ENCODE results near the gene LRRC4C. TPM values are rescaled to one million over a fixed set of nuclear protein-coding genes. Genes with fewer than 3 reads are reported as not detected.

Gene LRRC4C
- total RNA-seq, 1 donor from 2014 or later = 0.62 TPM

DNA sequence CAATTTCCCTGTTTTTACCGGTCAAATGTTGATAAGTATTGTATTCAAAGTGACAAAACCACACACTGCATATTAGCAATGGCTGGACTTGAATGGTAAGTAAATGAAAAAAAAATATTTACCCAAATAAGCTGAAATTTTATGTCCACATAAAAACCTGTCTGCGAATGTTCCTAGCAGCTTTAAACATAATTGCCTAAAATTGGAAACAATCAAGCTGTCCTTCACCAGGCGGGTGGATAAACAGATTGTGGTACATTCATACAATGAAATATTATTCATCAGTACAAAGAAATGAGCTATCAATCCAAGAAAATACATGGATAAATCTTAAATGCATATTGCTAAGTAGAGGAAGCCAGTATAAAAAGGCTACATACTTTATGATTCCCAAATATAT lies 1067.8 kb downstream of the LRRC4C start:
- intact Hi-C loops (cut with DNase I) = no loop called here
- ATAC-seq (ENCODE audit: poor library complexity) = no peak

DNA sequence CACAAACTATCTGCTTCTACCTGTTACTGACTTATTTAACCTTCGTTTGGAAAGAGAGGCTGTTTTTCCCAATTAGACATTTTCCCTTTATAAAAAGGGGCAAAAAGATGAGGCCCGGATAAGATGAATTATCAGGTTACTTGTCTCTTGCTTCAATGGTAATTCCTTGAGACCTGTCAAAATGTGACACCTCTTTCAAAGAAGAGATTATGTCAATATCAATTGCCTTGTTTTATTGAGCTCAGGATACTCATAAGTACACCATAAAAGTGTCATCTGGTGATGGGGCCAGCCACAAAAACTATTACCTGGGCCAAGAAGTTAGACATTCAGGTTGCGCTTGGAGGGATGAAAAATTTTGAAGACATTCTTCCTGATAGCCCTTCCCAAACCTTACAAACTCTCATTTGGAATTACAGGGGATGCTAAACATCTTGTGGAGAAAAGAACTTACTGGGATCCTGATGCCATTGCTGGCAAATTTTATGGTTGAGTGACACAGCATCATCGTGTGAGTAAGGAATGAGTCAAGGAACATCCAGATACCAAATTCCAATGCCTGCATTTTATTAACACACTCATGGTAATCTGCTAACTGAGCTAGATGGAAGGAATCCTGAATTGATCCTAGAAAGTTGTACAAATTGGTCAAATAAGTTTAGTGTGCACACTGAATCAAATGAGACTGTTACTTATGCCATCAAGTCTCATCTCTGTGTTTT lies 1071.2 kb downstream of the LRRC4C start:
- intact Hi-C loops (cut with DNase I) = no loop called here
- no peak for ATAC-seq (ENCODE audit: poor library complexity)
- DNase-seq = no peak

More for the DNA sequence above, 1067.8 kb downstream of the LRRC4C start:
- DNase-seq = no peak

DNA sequence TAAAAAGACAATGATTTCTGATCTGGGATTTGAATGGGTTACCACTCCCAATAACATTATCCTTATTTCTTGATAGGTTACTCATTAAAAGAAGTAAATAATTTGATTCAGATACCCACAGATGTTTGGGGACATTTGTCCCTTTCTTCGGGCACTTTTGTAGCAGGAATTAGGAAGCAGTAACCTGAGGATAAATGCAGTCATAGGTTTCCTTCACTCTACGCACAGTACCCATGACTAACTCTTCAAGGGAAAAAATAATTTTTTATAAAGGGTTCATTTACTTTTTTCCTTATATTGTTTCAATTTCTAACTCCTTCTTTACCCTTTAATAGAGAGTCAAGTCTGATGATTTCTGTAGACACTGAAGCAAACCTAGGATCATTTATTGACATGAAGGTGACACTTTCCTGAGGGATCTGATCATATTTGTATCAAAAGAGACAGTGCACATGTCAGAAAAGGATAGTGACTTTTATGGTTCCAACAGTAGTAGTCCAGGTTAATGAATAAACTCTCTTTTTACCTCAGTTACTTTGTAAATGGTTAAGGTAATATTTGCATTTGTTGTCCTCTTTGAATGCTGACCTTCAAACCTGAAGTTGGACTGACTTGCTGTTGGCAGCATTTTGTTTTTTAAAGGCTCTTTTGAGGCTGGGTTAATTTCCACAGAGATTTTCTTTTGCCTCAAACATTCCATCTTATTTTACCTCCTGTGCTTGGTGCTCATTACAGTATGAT lies 1072.0 kb downstream of the LRRC4C start:
- intact Hi-C loops (cut with DNase I) = no loop called here
- ATAC-seq (ENCODE audit: poor library complexity) = no peak
- no peak for DNase-seq

DNA sequence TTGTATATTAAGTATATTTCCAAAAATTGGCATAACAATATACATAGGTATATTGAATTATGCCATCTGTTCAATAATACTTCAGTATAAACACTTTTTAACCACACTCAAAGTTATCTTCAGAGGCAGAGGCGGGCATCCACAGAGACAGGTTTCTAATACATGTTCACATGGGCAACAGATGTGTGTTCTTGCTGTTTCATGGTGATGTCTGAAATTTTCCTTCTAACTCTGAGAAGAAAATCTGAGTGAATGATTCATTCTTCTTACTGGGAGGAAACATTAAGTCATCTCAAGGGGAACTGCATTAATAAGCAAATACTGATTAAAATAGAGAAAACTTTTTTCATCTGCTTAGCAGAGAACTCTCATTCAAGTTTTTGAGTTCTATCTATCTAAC lies 1074.5 kb downstream of the LRRC4C start:
- no peak for ATAC-seq (ENCODE audit: poor library complexity)
- intact Hi-C loops (cut with DNase I) = no loop called here

DNA sequence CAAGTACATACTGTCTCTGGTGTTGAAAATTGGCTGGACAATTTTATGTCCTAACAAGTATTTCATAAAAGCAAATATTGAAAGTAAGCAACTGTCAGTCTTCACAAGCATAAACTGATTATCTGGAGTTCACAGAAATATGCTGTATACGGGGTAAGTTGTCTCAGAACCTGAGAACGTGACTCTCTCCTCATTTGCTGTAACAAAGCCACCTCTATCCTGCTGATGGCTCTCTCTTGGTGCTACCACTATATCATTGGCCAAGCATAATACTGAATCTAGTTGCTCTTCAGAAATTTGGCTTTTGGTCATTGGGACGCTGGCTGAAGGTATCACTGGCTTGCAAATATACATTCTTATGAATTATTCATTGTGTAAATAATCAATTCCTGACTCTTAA lies 1078.0 kb downstream of the LRRC4C start:
- DNase-seq = no peak
- intact Hi-C loops (cut with DNase I) = no loop called here
- no peak for ATAC-seq (ENCODE audit: poor library complexity)

More for the DNA sequence above, 1074.5 kb downstream of the LRRC4C start:
- no peak for DNase-seq

DNA sequence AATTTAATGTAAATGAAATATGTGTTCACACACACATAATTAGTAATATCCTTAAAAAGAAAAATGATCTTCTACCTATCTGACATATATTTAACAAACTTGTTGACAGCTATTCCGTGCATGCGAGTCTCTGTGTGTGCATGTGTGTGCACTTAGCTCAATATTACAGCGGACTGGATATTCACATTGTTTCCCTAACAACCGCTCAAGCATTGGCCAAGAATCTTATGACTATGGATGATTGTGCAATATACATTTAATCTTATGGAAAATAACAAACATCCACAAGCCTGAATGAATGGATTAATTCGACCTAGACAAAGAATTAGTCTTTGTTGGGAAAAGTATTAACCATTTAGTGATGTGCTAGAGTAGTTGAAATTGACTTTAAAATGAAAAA lies 1078.6 kb downstream of the LRRC4C start:
- ATAC-seq (ENCODE audit: poor library complexity) (no peak), DNase-seq (no peak)
- intact Hi-C loops (cut with DNase I) = no loop called here

DNA sequence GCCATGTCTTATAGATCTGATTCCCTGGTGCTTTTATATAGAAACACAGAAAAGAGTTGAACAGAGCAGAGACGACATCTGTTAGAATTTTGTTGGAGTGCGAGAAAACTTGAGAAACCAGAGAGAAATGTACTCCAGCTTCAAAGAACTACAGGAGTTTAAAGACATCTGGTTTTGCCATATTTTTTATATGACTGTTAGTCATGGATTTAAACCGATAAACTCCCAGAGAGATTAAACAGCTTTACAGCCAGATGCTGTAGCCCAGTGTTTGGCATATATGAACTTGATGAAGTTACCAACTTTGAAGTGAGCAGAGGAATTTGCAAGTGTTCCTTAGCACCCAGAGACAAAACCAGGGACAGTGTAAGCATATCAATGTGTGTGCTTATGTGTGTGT lies 1083.1 kb downstream of the LRRC4C start:
- intact Hi-C loops (cut with DNase I) = no loop called here
- DNase-seq (no peak), ATAC-seq (ENCODE audit: poor library complexity) (no peak)

DNA sequence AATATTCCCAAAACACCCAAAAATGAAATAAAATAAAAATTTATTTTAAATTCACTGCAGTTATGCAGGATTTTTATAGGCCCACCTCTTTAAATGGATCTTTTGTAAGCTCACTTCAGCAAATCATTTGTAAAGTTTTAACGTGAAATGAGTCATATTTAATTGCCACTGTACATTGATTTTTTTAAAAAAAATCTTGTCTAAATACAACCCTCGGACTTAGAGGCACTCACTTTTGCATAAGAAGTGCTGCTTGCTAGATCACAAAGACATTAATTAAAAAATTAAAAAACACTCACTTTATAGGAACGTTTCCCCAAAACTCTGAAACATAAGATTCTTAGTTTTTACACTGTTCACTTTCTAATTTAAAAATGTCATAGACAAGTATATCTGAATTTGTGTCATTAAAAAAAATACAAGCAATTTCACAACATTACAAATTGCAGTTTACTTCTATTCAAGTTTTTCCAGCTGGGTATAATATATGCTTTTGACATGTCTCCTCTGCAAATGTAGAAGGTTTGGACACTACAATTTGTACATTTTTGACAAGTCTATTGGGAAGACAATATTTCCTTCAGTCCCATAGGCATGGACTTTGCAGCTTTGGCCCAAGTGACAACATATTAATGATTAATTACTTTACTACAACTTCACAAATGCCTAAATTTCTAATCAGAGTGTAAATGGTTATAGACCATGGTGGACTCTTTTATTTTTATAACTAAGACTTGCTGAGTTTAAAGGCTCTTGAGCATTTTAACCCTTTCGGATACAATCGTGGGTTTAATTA lies 1088.4 kb downstream of the LRRC4C start:
- ATAC-seq (ENCODE audit: poor library complexity) (no peak), DNase-seq (no peak)
- intact Hi-C loops (cut with DNase I) = no loop called here

DNA sequence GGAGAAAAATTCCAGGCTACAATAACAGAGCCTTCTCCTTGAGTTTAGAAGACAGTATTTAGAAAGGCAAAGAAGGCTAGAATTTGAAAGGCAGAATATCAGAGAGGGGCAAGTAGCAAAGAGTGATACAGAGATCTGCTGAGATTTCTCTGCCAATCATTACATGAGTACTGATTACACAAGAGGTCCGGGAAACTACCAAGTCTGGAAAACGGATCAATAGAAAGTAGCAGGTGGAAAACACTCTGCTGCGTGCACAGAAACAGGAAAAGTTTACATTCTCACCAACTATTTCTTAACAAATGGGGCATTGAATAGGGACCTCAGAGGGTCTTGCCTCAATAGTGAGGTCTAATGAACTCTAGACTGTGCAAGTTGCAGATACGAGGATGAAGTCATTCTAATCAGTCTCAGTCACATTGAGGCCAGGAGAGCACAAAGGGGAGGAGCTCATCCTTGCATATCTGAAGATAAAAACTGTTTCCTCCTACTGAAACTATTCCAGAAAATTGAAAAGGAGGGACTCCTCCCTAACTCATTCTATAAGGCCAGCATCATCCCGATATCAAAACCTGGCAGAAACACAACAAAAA lies 1099.2 kb downstream of the LRRC4C start:
- no peak for DNase-seq
- intact Hi-C loops (cut with DNase I) = no loop called here
- ATAC-seq (ENCODE audit: poor library complexity) = no peak

DNA sequence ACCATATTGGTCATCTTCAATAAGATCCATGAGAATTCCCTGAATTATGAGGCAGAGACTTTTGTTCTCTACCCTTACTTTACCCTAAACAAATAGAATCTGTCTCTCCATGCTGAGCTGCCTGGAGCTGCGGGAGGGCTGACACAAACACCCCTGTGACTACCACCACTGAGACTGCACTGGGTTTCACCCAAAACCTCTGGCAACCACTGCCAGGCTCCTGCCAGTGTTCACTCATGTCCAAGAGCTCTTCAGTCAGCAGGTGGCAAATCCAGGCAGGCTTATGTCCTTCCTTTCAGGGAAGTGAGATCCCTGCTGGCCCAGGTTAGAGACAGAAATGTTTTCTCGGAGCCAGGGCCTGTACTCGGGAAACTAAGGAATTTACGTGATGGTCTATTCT lies 1105.3 kb downstream of the LRRC4C start:
- ATAC-seq (ENCODE audit: poor library complexity) = no peak
- intact Hi-C loops (cut with DNase I) = no loop called here
- no peak for DNase-seq

DNA sequence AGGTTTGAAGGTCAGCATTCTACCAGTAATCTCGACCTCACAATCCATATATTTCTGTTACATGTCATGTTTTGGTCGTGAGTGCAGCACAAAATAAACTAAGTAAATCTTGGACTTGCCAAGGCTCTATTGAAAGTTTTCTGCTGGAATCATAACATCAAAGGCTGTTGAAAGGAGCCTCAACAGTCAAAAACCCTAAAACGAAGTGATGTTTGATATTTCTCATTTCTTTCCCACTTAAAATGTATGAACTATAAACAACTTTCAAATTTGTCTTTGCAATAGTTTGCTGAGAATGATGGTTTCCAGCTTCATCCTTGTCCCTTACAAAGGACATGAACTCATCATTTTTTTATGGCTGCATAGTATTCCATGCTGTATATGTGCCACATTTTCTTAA lies 1118.5 kb downstream of the LRRC4C start:
- DNase-seq (no peak), ATAC-seq (ENCODE audit: poor library complexity) (no peak)
- intact Hi-C loops (cut with DNase I) = no loop called here

DNA sequence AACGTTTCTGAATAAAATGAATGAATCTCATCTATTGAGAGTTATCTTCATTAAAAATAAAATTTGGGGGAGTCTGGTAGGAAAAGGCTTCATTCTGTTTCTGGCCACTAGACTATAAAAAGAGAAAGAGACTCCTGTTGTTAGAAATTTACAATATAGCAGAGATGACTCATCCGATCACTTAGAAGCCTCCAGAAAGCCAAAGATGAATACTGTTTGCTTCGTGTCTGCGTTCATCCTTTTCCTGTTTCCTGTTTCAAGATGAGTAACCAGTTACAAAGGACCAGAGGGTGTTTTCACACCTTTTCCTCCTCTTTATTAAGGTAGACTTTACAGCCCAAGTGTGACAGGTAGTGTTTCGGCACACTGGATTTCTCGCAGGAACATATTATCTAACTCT lies 1120.7 kb downstream of the LRRC4C start:
- intact Hi-C loops (cut with DNase I) = no loop called here
- ATAC-seq (ENCODE audit: poor library complexity) = no peak
- no peak for DNase-seq

DNA sequence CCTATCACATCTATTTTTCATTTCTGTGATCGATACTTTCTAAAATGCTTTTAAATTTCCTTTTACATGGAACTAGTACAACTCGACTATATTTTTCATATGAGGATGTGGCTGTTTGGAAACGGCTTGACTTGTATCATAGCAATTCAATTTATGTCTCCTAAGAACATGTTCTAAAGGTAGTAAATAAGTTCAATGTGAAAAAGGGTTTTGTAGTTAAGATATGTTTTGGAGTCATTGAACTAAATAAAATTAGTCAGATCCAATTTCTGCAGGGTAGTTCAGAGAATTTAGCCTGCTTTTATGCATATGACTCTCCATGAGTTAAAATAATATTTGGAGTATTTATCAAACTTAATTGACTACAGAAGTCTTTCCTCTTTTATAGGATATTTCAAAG lies 1121.4 kb downstream of the LRRC4C start:
- ATAC-seq (ENCODE audit: poor library complexity) = no peak
- intact Hi-C loops (cut with DNase I) = no loop called here
- no peak for DNase-seq

DNA sequence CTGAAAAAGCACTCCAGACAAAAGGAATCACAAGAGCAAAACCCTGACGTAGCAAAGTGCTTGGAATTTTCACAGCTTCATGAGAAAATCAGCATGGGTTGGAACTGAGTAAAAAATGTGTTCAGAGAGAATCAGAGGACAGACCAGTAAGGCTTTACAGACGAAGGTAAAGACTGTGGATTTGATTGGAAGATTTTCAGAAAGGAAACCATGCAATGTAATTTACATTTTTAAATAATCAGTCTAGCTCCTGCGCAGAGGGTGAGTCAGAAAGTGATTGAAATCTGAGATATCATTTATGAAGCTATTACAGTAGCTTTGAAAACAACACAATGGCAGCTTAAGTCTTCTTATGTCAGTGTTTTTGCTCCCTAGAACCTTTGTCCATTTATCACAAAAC lies 1122.3 kb downstream of the LRRC4C start:
- DNase-seq (no peak), ATAC-seq (ENCODE audit: poor library complexity) (no peak)
- intact Hi-C loops (cut with DNase I) = no loop called here

DNA sequence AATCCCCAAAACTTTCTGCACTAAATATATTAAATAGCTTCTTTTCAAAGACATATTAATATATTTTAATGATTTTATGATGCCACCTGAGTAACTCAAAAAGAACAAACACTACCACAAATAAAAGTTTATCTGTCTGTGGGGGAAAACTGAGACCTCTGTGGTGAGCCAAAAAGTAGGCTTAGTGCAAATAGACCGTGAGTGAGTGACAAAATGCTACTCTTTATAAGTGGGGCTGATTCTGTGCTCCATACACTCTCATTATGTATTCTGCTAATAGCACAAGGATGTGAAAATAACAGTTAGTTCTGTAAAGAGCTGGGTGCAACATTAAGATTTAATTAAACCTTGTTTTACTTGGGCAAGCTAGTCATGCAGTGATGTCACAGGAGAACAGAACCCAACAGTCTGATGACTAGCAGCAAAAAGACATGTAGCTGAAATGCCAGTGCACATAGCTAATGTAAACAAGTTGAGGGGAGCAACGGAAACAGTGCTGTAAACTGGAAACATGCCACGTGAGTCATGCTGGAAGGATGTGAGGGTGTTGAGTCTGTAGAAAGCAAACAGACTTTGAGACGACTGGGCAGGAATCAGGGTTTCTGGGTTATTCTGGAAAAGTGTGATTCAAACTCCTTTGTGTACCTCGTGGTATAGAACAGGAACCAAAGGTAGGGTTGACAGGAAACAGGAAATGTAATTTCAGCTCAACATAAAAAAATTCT lies 1130.4 kb downstream of the LRRC4C start:
- intact Hi-C loops (cut with DNase I) = no loop called here
- no peak for ATAC-seq (ENCODE audit: poor library complexity)
- no peak for DNase-seq

DNA sequence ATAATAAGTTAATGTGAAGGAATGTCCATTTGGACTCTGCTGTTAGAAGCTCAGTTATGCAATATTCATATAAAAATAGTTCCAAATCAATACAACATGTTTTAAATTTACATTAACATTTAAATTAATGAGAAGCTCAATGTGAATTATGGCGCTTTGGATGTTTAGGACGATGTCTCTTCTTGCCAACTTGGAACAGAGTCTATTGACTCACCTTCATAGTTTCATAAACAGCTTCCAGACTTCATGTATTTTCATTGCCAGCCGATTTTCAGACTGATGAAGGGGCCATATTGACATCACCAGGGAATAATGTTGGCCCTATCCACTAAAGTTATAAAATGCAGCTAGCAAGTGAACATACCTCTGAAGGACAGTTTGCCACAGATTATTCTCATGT lies 1136.2 kb downstream of the LRRC4C start:
- intact Hi-C loops (cut with DNase I) = no loop called here
- no peak for ATAC-seq (ENCODE audit: poor library complexity)
- DNase-seq = no peak

DNA sequence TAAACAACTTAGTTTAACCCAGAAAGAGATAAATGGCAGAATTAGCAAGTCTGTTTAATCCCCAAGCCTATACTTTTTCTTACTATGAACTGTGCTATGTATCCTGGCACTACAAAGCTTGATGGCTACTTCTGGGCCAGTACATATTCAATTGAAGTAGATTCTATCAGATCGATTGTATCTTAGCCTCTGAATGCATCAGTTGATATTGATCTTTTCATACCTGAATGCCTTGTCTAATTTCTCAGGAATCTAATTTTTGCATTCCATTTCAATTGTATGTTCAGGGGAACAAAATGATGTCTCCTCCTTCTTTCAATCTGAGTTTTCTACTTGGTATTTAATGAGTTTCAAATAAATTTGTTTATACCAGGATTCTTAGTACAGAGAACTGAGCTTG lies 1137.9 kb downstream of the LRRC4C start:
- intact Hi-C loops (cut with DNase I) = no loop called here
- DNase-seq = no peak
- ATAC-seq (ENCODE audit: poor library complexity) = no peak

DNA sequence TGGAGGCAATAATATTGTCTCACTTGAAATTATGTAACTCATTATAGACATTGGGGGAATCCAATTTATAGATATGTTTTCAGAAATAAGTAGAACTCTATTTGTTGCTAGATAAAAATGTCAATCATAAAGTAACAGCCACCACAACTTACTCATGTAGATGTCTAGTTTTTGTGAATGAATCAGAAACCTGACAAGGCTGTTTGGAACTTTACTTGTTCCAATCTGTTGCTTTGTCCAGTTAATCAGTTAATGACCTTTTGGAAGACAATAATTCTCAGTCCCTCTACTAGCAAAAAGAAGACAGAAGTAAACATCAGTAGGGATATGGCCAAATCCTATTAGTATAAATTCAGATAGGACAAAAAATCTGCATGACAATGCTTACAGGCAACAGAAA lies 1143.3 kb downstream of the LRRC4C start:
- ATAC-seq (ENCODE audit: poor library complexity) = no peak
- intact Hi-C loops (cut with DNase I) = no loop called here
- no peak for DNase-seq

DNA sequence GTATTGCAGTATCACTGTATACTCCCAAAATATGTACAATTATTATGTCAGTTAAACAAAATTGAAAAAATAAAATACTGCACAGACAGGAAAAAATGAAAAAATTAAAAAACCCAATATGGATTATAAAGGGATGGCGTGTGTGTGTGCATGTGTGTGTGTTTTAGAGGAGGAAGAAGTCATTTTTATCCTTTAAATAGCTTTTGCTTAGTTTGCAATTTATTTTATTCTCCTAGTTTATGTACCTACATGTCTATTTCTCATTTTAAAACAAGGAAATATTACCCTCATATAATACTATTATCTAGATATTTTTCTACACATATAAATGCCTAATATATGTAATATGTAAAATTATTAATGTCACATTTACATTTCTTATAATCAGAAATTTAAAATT lies 1144.3 kb downstream of the LRRC4C start:
- no peak for DNase-seq
- intact Hi-C loops (cut with DNase I) = no loop called here
- no peak for ATAC-seq (ENCODE audit: poor library complexity)
